HG02981 (cell line): Measurements from ENCODE around the gene KLRF1.
A peak's percentile ranks its signal among the peaks of the same experiment; 100 is the strongest.

Experiments used
- ATAC-seq: cut with Tn5 transposase; IDR thresholded peaks from one replicate; pipeline ENCODE4 v1.9.1; 2021; ENCODE audit warnings: mild to moderate bottlenecking, moderate library complexity; ENCODE audit not compliant: unreplicated experiment

Gene KLRF1

GRCh38 chr12:9827209-9827888, at the start of gene KLRF1:
Gene KLRF1 (plus strand): TSS chr12:9827481. CDS start chr12:9827545, 64 bp downstream.
- no peak for ATAC-seq

GRCh38 chr12:9779209-9779608, 48.1 kb upstream of the KLRF1 start:
- ATAC-seq: no peak

- ATAC-seq: no peak
These were observed 45.9 kb upstream of the KLRF1 start for GRCh38 chr12:9781360-9781759.

- ATAC-seq: no peak
These were observed 44.5 kb upstream of the KLRF1 start for GRCh38 chr12:9782547-9783382.

GRCh38 chr12:9784326-9784725, 43.0 kb upstream of the KLRF1 start:
- ATAC-seq: no peak

- no peak for ATAC-seq
These were observed 42.5 kb upstream of the KLRF1 start for GRCh38 chr12:9784816-9785215.

- no peak for ATAC-seq
These were observed 40.3 kb upstream of the KLRF1 start for GRCh38 chr12:9786726-9787717.

GRCh38 chr12:9792185-9792900, 34.9 kb upstream of the KLRF1 start:
- no peak for ATAC-seq

- no peak for ATAC-seq
These were observed 34.2 kb upstream of the KLRF1 start for GRCh38 chr12:9792961-9793617.

- no peak for ATAC-seq
These were observed 33.4 kb upstream of the KLRF1 start for GRCh38 chr12:9793779-9794395.

GRCh38 chr12:9794484-9795093, 32.7 kb upstream of the KLRF1 start:
- ATAC-seq: no peak

- ATAC-seq: no peak
These were observed 31.3 kb upstream of the KLRF1 start for GRCh38 chr12:9795945-9796344.

GRCh38 chr12:9796346-9796745, 30.9 kb upstream of the KLRF1 start:
- ATAC-seq: no peak

GRCh38 chr12:9796971-9797370, 30.3 kb upstream of the KLRF1 start:
- no peak for ATAC-seq

- peak; percentile 94 for ATAC-seq
These were observed 29.3 kb upstream of the KLRF1 start for GRCh38 chr12:9797722-9798619.

GRCh38 chr12:9799961-9800360, 27.3 kb upstream of the KLRF1 start:
- ATAC-seq: no peak

GRCh38 chr12:9805883-9806282, 21.4 kb upstream of the KLRF1 start:
- ATAC-seq: no peak

- no peak for ATAC-seq
These were observed 20.6 kb upstream of the KLRF1 start for GRCh38 chr12:9806714-9807113.
